Right lung (tissue), 10 donors: ENCODE measurements around the gene CACNA2D4. TPM values are rescaled to one million over a fixed set of nuclear protein-coding genes. Genes with fewer than 3 reads are reported as not detected.
"Not testable (repeated sequence)": the region's sequence is repeated elsewhere in the genome, so short reads cannot be mapped to it uniquely, and the experiment has no call there.

Source experiments
- DNase-seq, 2 donors: peaks; one replicate each; pipeline ENCODE4 v3.0.0-alpha.2; 2013
- long read RNA-seq, 8 donors: transcript quantifications; one replicate each; lab custom pipeline, GENCODE V29; 2026
- polyA plus RNA-seq, 5 donors: library from polyadenylated mRNA; unstranded; fragments of 120-200 nt; gene quantifications; one replicate each; pipeline versions ENCODE4 v1.2.1 to v1.2.3, GENCODE V29; 2013; ENCODE audit warnings: inconsistent platforms in 1 of 5, low replicate concordance in 1 of 5; ENCODE audit not compliant: insufficient read length in 5 of 5, insufficient read depth in 1 of 5

Gene CACNA2D4
- 1 to 10 TPM; 1.3 to 2.6 (median 1.9) TPM for polyA plus RNA-seq
- long read RNA-seq, donor 1: 0 reads
- long read RNA-seq, donor 2: 0 reads
- long read RNA-seq, donor 3: 0 reads
- long read RNA-seq, donor 4: 0 reads
- long read RNA-seq, donor 5: 0 reads
- long read RNA-seq, donor 6: 0 reads
- long read RNA-seq, donor 7: 0 reads
- long read RNA-seq, donor 8: 0 reads

- DNase-seq: no peak
Measured at GRCh38 chr12:1918081-1918883, at the start of gene CACNA2D4. CACNA2D4 (minus strand) TSS chr12:1918652; CDS start chr12:1918473, 179 bp downstream.

GRCh38 chr12:1966561-1967226 lies 48.2 kb upstream of the CACNA2D4 start:
- DNase-seq: no peak

GRCh38 chr12:1965916-1966315 lies 47.5 kb upstream of the CACNA2D4 start:
- DNase-seq: no peak

- DNase-seq: no peak
Measured at GRCh38 chr12:1962051-1963020, 43.9 kb upstream of the CACNA2D4 start.

GRCh38 chr12:1956716-1957115 lies 38.3 kb upstream of the CACNA2D4 start:
- DNase-seq: no peak

GRCh38 chr12:1949771-1950470 lies 31.5 kb upstream of the CACNA2D4 start:
- DNase-seq: no peak

- no peak for DNase-seq
Measured at GRCh38 chr12:1948883-1949282, 30.4 kb upstream of the CACNA2D4 start.

- no peak for DNase-seq
Measured at GRCh38 chr12:1947081-1947480, 28.6 kb upstream of the CACNA2D4 start.

GRCh38 chr12:1946296-1946695 lies 27.8 kb upstream of the CACNA2D4 start:
- no peak for DNase-seq

- not testable (repeated sequence) for DNase-seq
Measured at GRCh38 chr12:1945502-1945901, 27.1 kb upstream of the CACNA2D4 start.

GRCh38 chr12:1939801-1940607 lies 21.6 kb upstream of the CACNA2D4 start:
- DNase-seq: peak; percentile 78 to 82

- DNase-seq: no peak
Measured at GRCh38 chr12:1939331-1939730, 20.9 kb upstream of the CACNA2D4 start.

- no peak for DNase-seq
Measured at GRCh38 chr12:1937481-1938224, 19.2 kb upstream of the CACNA2D4 start.

- peak; percentile 29 to 38 for DNase-seq
Measured at GRCh38 chr12:1936406-1937320, 18.2 kb upstream of the CACNA2D4 start.

GRCh38 chr12:1935700-1936378 lies 17.4 kb upstream of the CACNA2D4 start:
- DNase-seq: no peak

- no peak for DNase-seq
Measured at GRCh38 chr12:1935242-1935641, 16.8 kb upstream of the CACNA2D4 start.

GRCh38 chr12:1934831-1935230 lies 16.4 kb upstream of the CACNA2D4 start:
- DNase-seq: no peak
